SK-N-SH (cell line): ENCODE data around the gene PLA2G5. TPM values are rescaled to one million over a fixed set of nuclear protein-coding genes. Genes with fewer than 3 reads are reported as not detected.

Source experiments
- CTCF ChIA-PET: fragments of 300-600, 350-600 bp; formaldehyde crosslinking; extraction: SDS; loops from one replicate; lab custom pipeline; 2021; lab: Yijun Ruan, JAX
- POLR2A ChIA-PET: fragments of 350-600 bp; sonication (Branson Sonifier 250); formaldehyde crosslinking; extraction: SDS; loops from one replicate; lab custom pipeline; 2020; ENCODE audit warnings: antibody characterized with exemption, inconsistent platforms; lab: Yijun Ruan, JAX
- DNase-seq: peaks from one replicate; pipeline ENCODE4 v3.0.0; 2012
- H2AFZ ChIP-seq: fragments of 200-600 bp; sonication (generic); 2 replicates; pipeline ENCODE4 v1.8.1; 2016; ENCODE audit warnings: antibody characterized with exemption, mild to moderate bottlenecking, low read depth
- H3F3A ChIP-seq: fragments of 200-600 bp; sonication (generic); replicated peaks from 2 replicates; pipeline ENCODE3; 2016; ENCODE audit warnings: antibody characterized with exemption, mild to moderate bottlenecking; ENCODE audit not compliant: insufficient read depth
- H3K27ac ChIP-seq, 2 experiments: fragments of 200-500 bp in 1 of 2; fragments of 200-600 bp in 1 of 2; sonication (Bioruptor generic) in 1 of 2; sonication (generic), shearing (Covaris generic) in 1 of 2; 2 replicates each; pipeline versions ENCODE4 v1.5.1 to v1.6.1; 2014 to 2016; ENCODE audit warnings: low read depth in 2 of 2, inconsistent platforms in 1 of 2, low read length in 1 of 2, mild to moderate bottlenecking in 1 of 2, mixed read lengths in 1 of 2
- H3K27me3 ChIP-seq: fragments of 200-600 bp; sonication (generic), shearing (Covaris generic); 2 replicates; pipeline ENCODE4 v1.6.1; 2016; ENCODE audit warnings: mixed run types; ENCODE audit not compliant: insufficient read depth
- H3K36me3 ChIP-seq, 2 experiments: fragments of 200-500 bp in 1 of 2; fragments of 200-600 bp in 1 of 2; sonication (Bioruptor generic) in 1 of 2; sonication (generic) in 1 of 2; replicated peaks in 1 of 2; 2 replicates each; pipeline versions ENCODE3 to v1.5.1; 2014 to 2016; ENCODE audit warnings: low read length in 1 of 2, mild to moderate bottlenecking in 1 of 2; ENCODE audit not compliant: insufficient read depth in 2 of 2, control insufficient read depth in 1 of 2
- H3K4me1 ChIP-seq, 2 experiments: fragments of 200-500 bp in 1 of 2; fragments of 200-600 bp in 1 of 2; sonication (Bioruptor generic) in 1 of 2; sonication (generic), shearing (Covaris generic) in 1 of 2; 2 replicates each; pipeline versions ENCODE4 v1.5.1 to v1.6.1; 2014 to 2016; ENCODE audit warnings: low read depth in 1 of 2, low read length in 1 of 2, mixed run types in 1 of 2; ENCODE audit not compliant: insufficient read depth in 2 of 2, control insufficient read depth in 1 of 2
- H3K4me2 ChIP-seq: fragments of 200-600 bp; sonication (generic), shearing (Covaris generic); 2 replicates; pipeline ENCODE4 v1.6.1; 2017; ENCODE audit warnings: mixed run types
- H3K4me3 ChIP-seq, 2 experiments: fragments of 200-500 bp in 1 of 2; fragments of 200-600 bp in 1 of 2; sonication (Bioruptor generic) in 1 of 2; sonication (generic), shearing (Covaris generic) in 1 of 2; 2 replicates each; pipeline versions ENCODE4 v1.5.1 to v1.8.1; 2014 to 2016; ENCODE audit warnings: low read depth in 2 of 2, inconsistent platforms in 1 of 2, low read length in 1 of 2, mild to moderate bottlenecking in 1 of 2, mixed read lengths in 1 of 2, moderate library complexity in 1 of 2
- H3K79me2 ChIP-seq: fragments of 200-600 bp; sonication (generic); 2 replicates; pipeline ENCODE4 v1.8.1; 2017; ENCODE audit warnings: mild to moderate bottlenecking; ENCODE audit not compliant: insufficient read depth
- H3K9ac ChIP-seq: fragments of 200-600 bp; sonication (generic); 2 replicates; pipeline ENCODE4 v1.6.1; 2017; ENCODE audit warnings: mixed run types
- H3K9me2 ChIP-seq: fragments of 200-600 bp; sonication (generic); 2 replicates; pipeline ENCODE4 v1.6.1; 2017; ENCODE audit warnings: mixed run types
- H3K9me3 ChIP-seq: fragments of 200-600 bp; sonication (generic); 2 replicates; pipeline ENCODE4 v1.6.1; 2017; ENCODE audit warnings: mixed run types, mild to moderate bottlenecking, moderate library complexity
- H4K20me1 ChIP-seq: fragments of 200-600 bp; sonication (generic); 2 replicates; pipeline ENCODE4 v1.6.1; 2017; ENCODE audit warnings: mild to moderate bottlenecking, mixed run types; ENCODE audit not compliant: insufficient read depth
- CHD2 ChIP-seq: fragments of 150-350 bp; IDR thresholded peaks from 2 replicates; pipeline ENCODE4 v1.6.1; 2018; ENCODE audit warnings: low read length; ENCODE audit not compliant: partially characterized antibody
- EZH2phosphoT487 ChIP-seq: fragments of 200-600 bp; sonication (generic); IDR thresholded peaks from 2 replicates; pipeline ENCODE4 v1.6.1; 2017; ENCODE audit warnings: low read depth, mixed run types, mild to moderate bottlenecking, antibody characterized with exemption, moderate library complexity, borderline replicate concordance
- FOXJ3 ChIP-seq: sonication (generic); formaldehyde crosslinking; IDR thresholded peaks from 2 replicates; pipeline ENCODE4 v1.5.1; 2020; ENCODE audit warnings: mild to moderate bottlenecking, missing genetic modification reagents
- FOXM1 ChIP-seq: IDR thresholded peaks from 2 replicates; pipeline ENCODE4 v1.4.0; 2012; ENCODE audit warnings: low read depth, mild to moderate bottlenecking
- GABPA ChIP-seq: IDR thresholded peaks from 2 replicates; pipeline ENCODE4 v1.4.0; 2012; ENCODE audit warnings: low read depth, mild to moderate bottlenecking
- JUND ChIP-seq: IDR thresholded peaks from 2 replicates; pipeline ENCODE4 v1.4.0; 2012
- NFIC ChIP-seq: IDR thresholded peaks from 2 replicates; pipeline ENCODE4 v1.4.0; 2012; ENCODE audit warnings: borderline replicate concordance
- NRF1 ChIP-seq: IDR thresholded peaks from 2 replicates; pipeline ENCODE4 v1.6.1; 2012; ENCODE audit warnings: low read depth, mild to moderate bottlenecking, low read length
- RCOR1 ChIP-seq: fragments of 150-350 bp; IDR thresholded peaks from 2 replicates; pipeline ENCODE4 v1.6.1; 2017; ENCODE audit warnings: antibody characterized with exemption, low read length
- REST ChIP-seq: IDR thresholded peaks from 2 replicates; pipeline ENCODE4 v1.6.1; 2012; ENCODE audit warnings: mild to moderate bottlenecking, low read depth, low read length, moderate library complexity
- RFX5 ChIP-seq: IDR thresholded peaks from 2 replicates; pipeline ENCODE4 v1.6.1; 2012; ENCODE audit warnings: mild to moderate bottlenecking, improper control_type of control experiment, low read length
- SMC3 ChIP-seq: IDR thresholded peaks from 2 replicates; pipeline ENCODE4 v1.6.1; 2012; ENCODE audit warnings: low read depth, low read length, improper control_type of control experiment
- TCF12 ChIP-seq: IDR thresholded peaks from 2 replicates; pipeline ENCODE4 v1.4.0; 2012
- YY1 ChIP-seq: IDR thresholded peaks from 2 replicates; pipeline ENCODE4 v1.4.0; 2012; ENCODE audit warnings: low read depth, mild to moderate bottlenecking
- WGBS: methylation state at CpG from one replicate; pipeline ENCODE4 v1.1.6; 2017; ENCODE audit warnings: low lambda C conversion rate; 5-methylcytosine and 5-hydroxymethylcytosine counted together
- polyA plus RNA-seq, 3 experiments: library from polyadenylated mRNA; depleted of rRNA; stranded (reverse); fragments of >200 nt; gene quantifications; 2 replicates each; pipeline ENCODE4 v1.2.3, GENCODE V29; 2012
- TF ChIP-seq, protein P1 (sequence below): IDR thresholded peaks from 2 replicates; pipeline ENCODE4 v1.4.0; 2012; ENCODE audit warnings: low read depth

PLA2G5 gene
- polyA plus RNA-seq, 1 of the 3 experiments (the other 2 are of a cell fraction), result not detected

GRCh38 chr1:20120796-20121195 lies 50.8 kb downstream of the PLA2G5 start:
- TF ChIP-seq TCF12 (no peak), EZH2phosphoT487 (no peak), NFIC (no peak), YY1 (no peak), NRF1 (no peak), RCOR1 (no peak), JUND (no peak), FOXJ3 (no peak), SMC3 (no peak), RFX5 (no peak), GABPA (no peak), FOXM1 (no peak), REST (no peak)
- TF ChIP-seq, protein P1, sequence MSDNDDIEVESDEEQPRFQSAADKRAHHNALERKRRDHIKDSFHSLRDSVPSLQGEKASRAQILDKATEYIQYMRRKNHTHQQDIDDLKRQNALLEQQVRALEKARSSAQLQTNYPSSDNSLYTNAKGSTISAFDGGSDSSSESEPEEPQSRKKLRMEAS, result no peak
- ChIA-PET CTCF (interaction anchor here (1.6 kb wide), 1 partner anchor 10 kb away, joined by 4 read pairs; no protein-coding TSS in a partner anchor), POLR2A (interaction anchor here (0.6 kb wide), 1 partner anchor 46 kb away, joined by 3 read pairs; no protein-coding TSS in a partner anchor)
- Histone ChIP-seq H4K20me1 (no peaks in the 10 kb centered on the region), H3K9me2 (no peaks in the 10 kb centered on the region), H3F3A (no peaks in the 10 kb centered on the region), H3K27ac (no peak overlapping the region), H3K36me3 (no peaks in the 10 kb centered on the region), H3K4me3 (no peak overlapping the region), H3K27me3 (peaks cover 5% of the 10 kb centered on the region; the same call in 1 of the 2 replicates), H3K79me2 (no peaks in the 10 kb centered on the region), H3K4me2 (no peak overlapping the region), H3K4me1 (peaks cover 0 to 10% of the 10 kb centered on the region in 2 experiments; a peak in 1 of 4 replicates), H3K9ac (no peak overlapping the region), H3K9me3 (no peaks in the 10 kb centered on the region), H2AFZ (no peak overlapping the region)
- WGBS, result 59% methylated on average over 4 of the region's 4 CpGs
- no peak for DNase-seq

DNA sequence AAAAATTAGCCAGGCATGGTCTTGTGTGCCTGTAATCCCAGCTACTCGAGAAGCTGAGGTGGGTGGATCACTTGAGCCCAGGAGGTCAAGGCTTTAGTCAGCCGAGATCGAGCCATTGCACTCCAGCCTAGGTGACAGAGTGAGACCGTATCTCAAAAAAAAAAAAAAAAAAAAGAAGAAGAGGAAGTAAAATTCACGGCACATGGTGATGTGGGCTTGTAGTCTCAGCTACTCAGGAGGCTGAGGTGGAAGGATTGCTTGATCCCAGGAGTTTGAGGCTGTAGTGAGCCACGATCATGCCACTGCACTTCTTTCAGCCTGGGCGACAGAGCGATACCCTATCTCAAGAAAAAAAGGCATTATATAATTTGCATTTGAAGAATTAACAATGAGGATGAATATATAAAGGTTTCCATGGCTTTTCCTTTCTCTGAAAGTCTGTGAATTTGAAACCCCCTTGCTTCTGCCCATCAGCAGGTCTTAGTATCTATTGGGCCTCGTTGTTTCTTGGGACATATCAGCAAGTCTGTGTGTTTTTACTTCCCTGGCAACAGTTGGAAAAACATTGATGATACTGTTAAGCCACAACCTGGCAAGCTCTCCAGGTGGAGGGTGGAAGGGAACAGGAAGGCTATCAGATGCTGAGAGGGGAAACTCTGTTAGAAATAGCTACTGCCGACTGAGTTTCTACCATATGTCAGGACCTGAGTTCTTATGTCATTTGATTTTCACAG lies 53.9 kb downstream of the PLA2G5 start:
- H3K9me2 ChIP-seq, result no peaks in the 10 kb centered on the region
- H3K4me3 ChIP-seq, result no peak overlapping the region
- H3K79me2 ChIP-seq, result no peaks in the 10 kb centered on the region
- H3K27ac ChIP-seq, result no peak overlapping the region
- no peak overlapping the region for H2AFZ ChIP-seq
- peaks cover 0 to 10% of the 10 kb centered on the region in 2 experiments; a peak in 1 of 4 replicates for H3K4me1 ChIP-seq
- no peaks in the 10 kb centered on the region for H3F3A ChIP-seq
- H4K20me1 ChIP-seq, result no peaks in the 10 kb centered on the region
- CTCF ChIA-PET, result interaction anchor here (0.8 to 1.8 kb wide), 3 partner anchors 29 to 206 kb away, joined by 3 to 5 read pairs (median 3); no protein-coding TSS in a partner anchor
- peaks cover 5% of the 10 kb centered on the region; the same call in 1 of the 2 replicates for H3K27me3 ChIP-seq
- DNase-seq, result no peak
- 57% methylated on average over 10 of the region's 10 CpGs for WGBS
- H3K36me3 ChIP-seq, result no peaks in the 10 kb centered on the region
- H3K4me2 ChIP-seq, result peak overlapping the region; percentile 70; the same call in 1 of the 2 replicates
- TF ChIP-seq CHD2, result no peak
- POLR2A ChIA-PET, result no interaction called here
- no peak overlapping the region for H3K9ac ChIP-seq
- no peaks in the 10 kb centered on the region for H3K9me3 ChIP-seq
